D721Med (cell line): ENCODE measurements around the gene SIGLEC15.
A peak's percentile ranks its signal among the peaks of the same experiment; 100 is the strongest.

Experiments used
- DNase-seq: peaks from one replicate; pipeline ENCODE4 v3.0.0; 2011; ENCODE audit warnings: low spot score; ENCODE audit not compliant: insufficient read length
- FAIRE-seq: peaks from 2 replicates; lab custom pipeline; 2011; peaks lifted over from hg19 to GRCh38; lab: Jason Lieb, UNC
- TF ChIP-seq, protein P1 (sequence below): IDR thresholded peaks from 2 replicates; pipeline ENCODE4 v1.5.1; 2012; ENCODE audit warnings: mild to moderate bottlenecking, control low read depth; ENCODE audit not compliant: insufficient read depth; ENCODE audit errors: missing control alignments

Gene SIGLEC15

GRCh38 chr18:45838302-45839070, 13.0 kb downstream of the SIGLEC15 start:
- FAIRE-seq = no peak
- no peak for DNase-seq
- TF ChIP-seq, protein P1, sequence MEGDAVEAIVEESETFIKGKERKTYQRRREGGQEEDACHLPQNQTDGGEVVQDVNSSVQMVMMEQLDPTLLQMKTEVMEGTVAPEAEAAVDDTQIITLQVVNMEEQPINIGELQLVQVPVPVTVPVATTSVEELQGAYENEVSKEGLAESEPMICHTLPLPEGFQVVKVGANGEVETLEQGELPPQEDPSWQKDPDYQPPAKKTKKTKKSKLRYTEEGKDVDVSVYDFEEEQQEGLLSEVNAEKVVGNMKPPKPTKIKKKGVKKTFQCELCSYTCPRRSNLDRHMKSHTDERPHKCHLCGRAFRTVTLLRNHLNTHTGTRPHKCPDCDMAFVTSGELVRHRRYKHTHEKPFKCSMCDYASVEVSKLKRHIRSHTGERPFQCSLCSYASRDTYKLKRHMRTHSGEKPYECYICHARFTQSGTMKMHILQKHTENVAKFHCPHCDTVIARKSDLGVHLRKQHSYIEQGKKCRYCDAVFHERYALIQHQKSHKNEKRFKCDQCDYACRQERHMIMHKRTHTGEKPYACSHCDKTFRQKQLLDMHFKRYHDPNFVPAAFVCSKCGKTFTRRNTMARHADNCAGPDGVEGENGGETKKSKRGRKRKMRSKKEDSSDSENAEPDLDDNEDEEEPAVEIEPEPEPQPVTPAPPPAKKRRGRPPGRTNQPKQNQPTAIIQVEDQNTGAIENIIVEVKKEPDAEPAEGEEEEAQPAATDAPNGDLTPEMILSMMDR = no peak

DNA sequence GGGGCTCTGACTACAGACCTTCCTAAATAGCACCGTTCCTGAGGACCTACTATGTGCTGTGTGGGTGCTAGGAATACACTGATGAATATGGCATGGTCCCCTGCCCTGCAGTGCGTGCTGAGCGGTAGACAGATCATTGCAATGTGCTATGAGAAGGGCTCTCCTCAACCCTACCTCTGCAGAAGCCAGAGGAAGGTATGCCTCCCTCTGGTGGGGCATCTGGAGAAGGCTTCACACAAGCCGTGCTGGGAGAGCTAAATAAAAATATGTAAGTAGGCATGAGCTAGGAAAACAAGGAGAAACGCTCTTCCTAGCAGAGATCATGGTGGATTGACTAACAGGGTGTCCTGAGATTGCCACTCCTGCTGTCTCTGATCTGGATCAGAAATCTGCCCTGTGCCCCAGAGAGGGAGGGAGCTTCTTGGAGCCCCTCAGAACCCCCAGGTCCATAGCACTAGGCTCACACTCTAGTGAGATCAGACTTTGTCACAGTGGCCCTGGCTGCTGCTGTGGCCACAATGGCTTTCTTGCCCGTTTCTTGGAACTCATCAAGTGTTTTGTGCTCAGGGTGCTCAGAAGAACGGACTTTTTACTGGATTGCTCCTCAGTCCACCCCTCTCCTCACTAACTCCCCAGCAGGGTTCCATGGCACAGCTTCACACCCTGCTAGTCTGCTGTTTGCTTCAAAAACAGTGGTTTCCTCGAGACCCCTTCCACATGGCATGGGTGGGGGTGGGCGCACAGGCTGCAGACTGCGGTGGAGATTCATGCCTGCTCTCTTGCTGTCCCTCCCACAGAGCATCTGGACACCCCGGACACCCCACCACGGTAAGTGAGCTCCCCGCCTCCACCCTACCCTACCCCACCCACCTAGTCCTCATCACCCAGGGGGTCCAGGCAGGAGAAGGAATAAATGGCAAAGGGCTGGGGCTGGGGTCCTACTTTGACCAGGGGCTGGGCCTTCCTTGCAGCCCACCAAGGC, 14.2 kb downstream of the SIGLEC15 start:
- DNase-seq (no peak), FAIRE-seq (no peak)
- TF ChIP-seq, protein P1 = peak; percentile 24

- FAIRE-seq (no peak), DNase-seq (no peak)
- TF ChIP-seq, protein P1 = no peak
Measured at GRCh38 chr18:45841060-45841764, 15.7 kb downstream of the SIGLEC15 start.

GRCh38 chr18:45841765-45842442, 16.4 kb downstream of the SIGLEC15 start:
- no peak for DNase-seq
- no peak for FAIRE-seq
- TF ChIP-seq, protein P1 = no peak

GRCh38 chr18:45843019-45843418, 17.5 kb downstream of the SIGLEC15 start:
- TF ChIP-seq, protein P1 = no peak
- no peak for DNase-seq
- FAIRE-seq = no peak

- TF ChIP-seq, protein P1 = no peak
- FAIRE-seq = no peak
- no peak for DNase-seq
Measured at GRCh38 chr18:45844938-45845337, 19.5 kb downstream of the SIGLEC15 start.
